ENCODE results near the gene PARD3. TPM values are rescaled to one million over a fixed set of nuclear protein-coding genes. Genes with fewer than 3 reads are reported as not detected.

Gene PARD3
- total and polyA plus RNA-seq, 4 experiments from 2014 or later: 0.13 to 0.25 TPM; not detected in 2

GRCh38 chr10:34766266-34766600 is 48.9 kb downstream of the PARD3 start:
- peaks cover 0 to 4% (median 0%) of the 10 kb centered on the region in 8 donors for H3K9me3 Mint-ChIP-seq
- H3K4me3 ChIP-seq (ENCODE audit: low read length in 2 of 2): no peak overlapping the region
- CTCF ChIA-PET (ENCODE audit: partially characterized antibody): no interaction called here
- H3K36me3 ChIP-seq (ENCODE audit: insufficient read depth, low read length): no peaks in the 10 kb centered on the region
- H3K27ac ChIP-seq (ENCODE audit: low read depth, low read length): no peak overlapping the region
- H3K4me3 Mint-ChIP-seq: no peak overlapping the region
- H3K4me1 Mint-ChIP-seq: no peaks in the 10 kb centered on the region
- no peaks in the 10 kb centered on the region for H3K36me3 Mint-ChIP-seq
- no peak for DNase-seq
- H3K9me3 ChIP-seq (ENCODE audit: control insufficient read depth in 1 of 2, low read length in 2 of 2): no peaks in the 10 kb centered on the region
- no peaks in the 10 kb centered on the region for H3K27me3 ChIP-seq (ENCODE audit: insufficient read depth, low read length)
- H3K27ac Mint-ChIP-seq: no peak overlapping the region
- no peaks in the 10 kb centered on the region for H3K4me1 ChIP-seq (ENCODE audit: insufficient read depth, low read length)
- POLR2A ChIA-PET (ENCODE audit: partially characterized antibody): no interaction called here
- intact Hi-C loops (cut with micrococcal nuclease): no loop called here
- peaks cover 6 to 7% of the 10 kb centered on the region in 2 donors for H3K27me3 Mint-ChIP-seq

GRCh38 chr10:34764472-34764946 is 50.6 kb downstream of the PARD3 start:
- peaks cover 0 to 2% of the 10 kb centered on the region in 2 donors for H3K27me3 Mint-ChIP-seq
- CTCF ChIA-PET (ENCODE audit: partially characterized antibody): no interaction called here
- no peaks in the 10 kb centered on the region for H3K9me3 ChIP-seq (ENCODE audit: control insufficient read depth in 1 of 2, low read length in 2 of 2)
- H3K4me1 Mint-ChIP-seq: no peaks in the 10 kb centered on the region
- no peaks in the 10 kb centered on the region for H3K36me3 Mint-ChIP-seq
- H3K27ac Mint-ChIP-seq: no peak overlapping the region
- peaks cover 0 to 2% (median 0%) of the 10 kb centered on the region in 8 donors for H3K9me3 Mint-ChIP-seq
- POLR2A ChIA-PET (ENCODE audit: partially characterized antibody): no interaction called here
- no peaks in the 10 kb centered on the region for H3K27me3 ChIP-seq (ENCODE audit: insufficient read depth, low read length)
- intact Hi-C loops (cut with micrococcal nuclease): no loop called here
- no peaks in the 10 kb centered on the region for H3K36me3 ChIP-seq (ENCODE audit: insufficient read depth, low read length)
- no peak overlapping the region for H3K4me3 Mint-ChIP-seq
- H3K4me3 ChIP-seq (ENCODE audit: low read length in 2 of 2): no peak overlapping the region
- H3K27ac ChIP-seq (ENCODE audit: low read depth, low read length): no peak overlapping the region
- no peaks in the 10 kb centered on the region for H3K4me1 ChIP-seq (ENCODE audit: insufficient read depth, low read length)
- no peak for DNase-seq

GRCh38 chr10:34762603-34763299 is 52.3 kb downstream of the PARD3 start:
- Mint-ChIP-seq H3K27ac (no peak overlapping the region), H3K36me3 (no peaks in the 10 kb centered on the region)
- no peak overlapping the region for H3K27ac ChIP-seq (ENCODE audit: low read depth, low read length)

GRCh38 chr10:34762156-34762555 is 52.9 kb downstream of the PARD3 start:
- Mint-ChIP-seq H3K4me3 (no peak overlapping the region), H3K9me3 (peaks cover 0 to 3% (median 0%) of the 10 kb centered on the region in 8 donors), H3K27me3 (peaks cover 0 to 2% of the 10 kb centered on the region in 2 donors), H3K36me3 (no peaks in the 10 kb centered on the region), H3K27ac (no peak overlapping the region), H3K4me1 (no peaks in the 10 kb centered on the region)
- POLR2A ChIA-PET (ENCODE audit: partially characterized antibody): no interaction called here
- intact Hi-C loops (cut with micrococcal nuclease): no loop called here
- H3K4me3 ChIP-seq (ENCODE audit: low read length in 2 of 2): no peak overlapping the region
- CTCF ChIA-PET (ENCODE audit: partially characterized antibody): no interaction called here
- no peak for DNase-seq
- H3K36me3 ChIP-seq (ENCODE audit: insufficient read depth, low read length): no peaks in the 10 kb centered on the region
- H3K4me1 ChIP-seq (ENCODE audit: insufficient read depth, low read length): no peaks in the 10 kb centered on the region
- no peaks in the 10 kb centered on the region for H3K9me3 ChIP-seq (ENCODE audit: control insufficient read depth in 1 of 2, low read length in 2 of 2)
- no peak overlapping the region for H3K27ac ChIP-seq (ENCODE audit: low read depth, low read length)
- no peaks in the 10 kb centered on the region for H3K27me3 ChIP-seq (ENCODE audit: insufficient read depth, low read length)

More at GRCh38 chr10:34762603-34763299, 52.3 kb downstream of the PARD3 start:
- H3K9me3 ChIP-seq (ENCODE audit: control insufficient read depth in 1 of 2, low read length in 2 of 2): no peaks in the 10 kb centered on the region
- Mint-ChIP-seq H3K4me1 (no peaks in the 10 kb centered on the region), H3K9me3 (peaks cover 0 to 3% (median 0%) of the 10 kb centered on the region in 8 donors), H3K27me3 (peaks cover 0 to 2% of the 10 kb centered on the region in 2 donors), H3K4me3 (no peak overlapping the region)
- H3K4me3 ChIP-seq (ENCODE audit: low read length in 2 of 2): no peak overlapping the region
- no peaks in the 10 kb centered on the region for H3K36me3 ChIP-seq (ENCODE audit: insufficient read depth, low read length)
- intact Hi-C loops (cut with micrococcal nuclease): no loop called here
- POLR2A ChIA-PET (ENCODE audit: partially characterized antibody): no interaction called here
- H3K27me3 ChIP-seq (ENCODE audit: insufficient read depth, low read length): no peaks in the 10 kb centered on the region
- CTCF ChIA-PET (ENCODE audit: partially characterized antibody): no interaction called here
- H3K4me1 ChIP-seq (ENCODE audit: insufficient read depth, low read length): no peaks in the 10 kb centered on the region
- DNase-seq: no peak

GRCh38 chr10:34761453-34761852 is 53.6 kb downstream of the PARD3 start:
- intact Hi-C loops (cut with micrococcal nuclease): no loop called here
- H3K4me1 Mint-ChIP-seq: no peaks in the 10 kb centered on the region
- H3K27ac Mint-ChIP-seq: no peak overlapping the region
- ChIA-PET CTCF (ENCODE audit: partially characterized antibody) (no interaction called here), POLR2A (ENCODE audit: partially characterized antibody) (no interaction called here)
- no peak for DNase-seq
- Histone ChIP-seq H3K27ac (ENCODE audit: low read depth, low read length) (no peak overlapping the region), H3K36me3 (ENCODE audit: insufficient read depth, low read length) (no peaks in the 10 kb centered on the region), H3K9me3 (ENCODE audit: control insufficient read depth in 1 of 2, low read length in 2 of 2) (no peaks in the 10 kb centered on the region), H3K4me3 (ENCODE audit: low read length in 2 of 2) (no peak overlapping the region), H3K4me1 (ENCODE audit: insufficient read depth, low read length) (no peaks in the 10 kb centered on the region), H3K27me3 (ENCODE audit: insufficient read depth, low read length) (no peaks in the 10 kb centered on the region)
- H3K27me3 Mint-ChIP-seq: peaks cover 0 to 5% of the 10 kb centered on the region in 2 donors
- H3K9me3 Mint-ChIP-seq: peaks cover 0 to 3% (median 0%) of the 10 kb centered on the region in 8 donors
- no peak overlapping the region for H3K4me3 Mint-ChIP-seq
- no peaks in the 10 kb centered on the region for H3K36me3 Mint-ChIP-seq

- H3K27me3 Mint-ChIP-seq: peaks cover 2 to 5% of the 10 kb centered on the region in 2 donors
- H3K27ac Mint-ChIP-seq: no peak overlapping the region
- CTCF ChIA-PET (ENCODE audit: partially characterized antibody): no interaction called here
- Histone ChIP-seq H3K4me3 (ENCODE audit: low read length in 2 of 2) (no peak overlapping the region), H3K4me1 (ENCODE audit: insufficient read depth, low read length) (no peaks in the 10 kb centered on the region), H3K27me3 (ENCODE audit: insufficient read depth, low read length) (no peaks in the 10 kb centered on the region), H3K36me3 (ENCODE audit: insufficient read depth, low read length) (no peaks in the 10 kb centered on the region), H3K9me3 (ENCODE audit: control insufficient read depth in 1 of 2, low read length in 2 of 2) (no peaks in the 10 kb centered on the region), H3K27ac (ENCODE audit: low read depth, low read length) (no peak overlapping the region)
- H3K4me3 Mint-ChIP-seq: no peak overlapping the region
- H3K4me1 Mint-ChIP-seq: no peaks in the 10 kb centered on the region
- no peak for DNase-seq
- intact Hi-C loops (cut with micrococcal nuclease): no loop called here
- H3K36me3 Mint-ChIP-seq: no peaks in the 10 kb centered on the region
- POLR2A ChIA-PET (ENCODE audit: partially characterized antibody): no interaction called here
- peaks cover 0 to 3% (median 0%) of the 10 kb centered on the region in 8 donors for H3K9me3 Mint-ChIP-seq
Measured at GRCh38 chr10:34760606-34761005, 54.5 kb downstream of the PARD3 start.

GRCh38 chr10:34759837-34760215 is 55.3 kb downstream of the PARD3 start:
- POLR2A ChIA-PET (ENCODE audit: partially characterized antibody): no interaction called here
- Mint-ChIP-seq H3K9me3 (peaks cover 0 to 1% (median 0%) of the 10 kb centered on the region in 8 donors), H3K36me3 (no peaks in the 10 kb centered on the region), H3K4me3 (no peak overlapping the region), H3K27ac (no peak overlapping the region), H3K27me3 (peaks cover 3% of the 10 kb centered on the region in 2 donors), H3K4me1 (no peaks in the 10 kb centered on the region)
- Histone ChIP-seq H3K4me1 (ENCODE audit: insufficient read depth, low read length) (no peaks in the 10 kb centered on the region), H3K27me3 (ENCODE audit: insufficient read depth, low read length) (no peaks in the 10 kb centered on the region), H3K36me3 (ENCODE audit: insufficient read depth, low read length) (no peaks in the 10 kb centered on the region), H3K27ac (ENCODE audit: low read depth, low read length) (no peak overlapping the region), H3K9me3 (ENCODE audit: control insufficient read depth in 1 of 2, low read length in 2 of 2) (no peaks in the 10 kb centered on the region), H3K4me3 (ENCODE audit: low read length in 2 of 2) (no peak overlapping the region)
- CTCF ChIA-PET (ENCODE audit: partially characterized antibody): no interaction called here
- no peak for DNase-seq
- intact Hi-C loops (cut with micrococcal nuclease): no loop called here

Data from CD4-positive, alpha-beta memory T cell (primary cell).